RKO (cell line): ENCODE results near the gene CCDC136.
A peak's percentile ranks its signal among the peaks of the same experiment; 100 is the strongest.

ENCODE experiments used
- DNase-seq: peaks from one replicate; pipeline ENCODE4 v3.0.0-alpha.2; 2016; ENCODE audit warnings: low spot score

CCDC136 gene

GRCh38 chr7:128791121-128791971 is at the start of gene CCDC136:
Gene CCDC136, plus strand, starts transcription at chr7:128791968. Its CDS starts 444 bp downstream, at chr7:128792412.
- DNase-seq, result peak; percentile 81

DNA sequence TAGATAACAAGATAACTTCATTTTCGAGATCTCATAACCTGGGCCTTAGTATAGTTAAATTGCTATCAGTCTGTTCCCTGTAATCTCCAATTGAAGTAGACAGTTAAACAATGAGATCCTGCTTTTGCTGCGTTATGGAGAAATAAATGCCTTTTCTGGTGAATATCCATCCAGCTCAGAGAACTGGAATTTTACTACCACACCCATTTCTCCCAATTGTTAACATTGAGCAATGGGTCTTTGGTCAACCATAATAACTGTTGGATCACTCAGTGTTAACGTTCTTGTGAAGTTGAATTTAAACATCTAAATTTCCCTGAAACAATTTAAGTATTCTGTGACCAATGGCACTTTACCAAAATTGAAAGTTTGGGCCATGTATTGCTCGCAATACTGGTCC is 49.6 kb upstream of the CCDC136 start:
- DNase-seq, result no peak

DNA sequence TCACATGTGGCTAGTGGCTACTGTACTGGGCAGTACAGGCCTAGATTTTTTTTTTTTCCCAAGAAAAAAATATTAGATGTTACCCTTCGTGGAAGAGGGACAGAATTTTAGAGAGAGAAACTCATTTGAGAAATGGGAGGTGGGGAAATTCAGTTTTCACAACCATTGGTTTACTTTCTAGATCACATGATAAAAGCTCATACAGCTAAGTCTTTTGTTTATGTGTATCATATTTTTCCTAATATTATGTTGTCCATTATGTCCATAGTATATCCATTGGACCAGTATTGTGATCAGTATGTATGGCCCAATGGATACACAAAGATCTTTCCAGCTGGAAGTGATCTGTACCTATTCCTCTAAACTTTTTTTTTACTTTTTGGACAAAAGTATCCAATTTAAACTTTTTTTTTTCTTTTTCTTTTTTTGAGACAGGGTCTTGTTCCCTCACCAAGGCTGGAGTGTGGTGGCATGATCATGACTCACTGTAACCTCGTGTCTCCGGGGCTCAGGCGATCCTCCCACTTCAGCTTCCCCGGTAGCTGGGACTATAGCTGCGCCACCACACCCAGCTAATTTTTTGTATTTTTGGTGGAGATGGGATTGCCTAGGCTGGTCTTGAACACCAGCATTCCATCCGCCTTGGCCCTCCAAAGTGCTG is 48.5 kb upstream of the CCDC136 start:
- DNase-seq, result no peak

GRCh38 chr7:128744366-128744905 is 47.3 kb upstream of the CCDC136 start:
- no peak for DNase-seq

DNA sequence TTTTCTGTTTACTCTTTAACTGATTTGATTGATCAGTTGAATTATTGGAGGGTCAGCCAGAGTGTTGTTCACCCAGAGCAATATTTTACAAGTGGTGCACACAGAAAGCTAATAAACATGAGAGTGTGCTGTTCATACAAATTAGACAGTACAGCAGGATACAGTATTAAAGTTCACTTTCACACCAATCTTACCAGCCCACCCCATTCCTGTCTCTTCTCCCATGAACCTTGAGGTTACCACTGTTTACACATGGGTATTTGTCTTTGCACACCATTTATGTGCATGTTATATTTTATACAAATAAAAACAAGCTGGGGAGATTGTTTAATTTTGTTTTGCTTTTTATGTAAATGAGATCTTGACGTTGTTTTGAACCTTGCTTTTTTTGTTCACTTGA is 46.1 kb upstream of the CCDC136 start:
- no peak for DNase-seq

DNA sequence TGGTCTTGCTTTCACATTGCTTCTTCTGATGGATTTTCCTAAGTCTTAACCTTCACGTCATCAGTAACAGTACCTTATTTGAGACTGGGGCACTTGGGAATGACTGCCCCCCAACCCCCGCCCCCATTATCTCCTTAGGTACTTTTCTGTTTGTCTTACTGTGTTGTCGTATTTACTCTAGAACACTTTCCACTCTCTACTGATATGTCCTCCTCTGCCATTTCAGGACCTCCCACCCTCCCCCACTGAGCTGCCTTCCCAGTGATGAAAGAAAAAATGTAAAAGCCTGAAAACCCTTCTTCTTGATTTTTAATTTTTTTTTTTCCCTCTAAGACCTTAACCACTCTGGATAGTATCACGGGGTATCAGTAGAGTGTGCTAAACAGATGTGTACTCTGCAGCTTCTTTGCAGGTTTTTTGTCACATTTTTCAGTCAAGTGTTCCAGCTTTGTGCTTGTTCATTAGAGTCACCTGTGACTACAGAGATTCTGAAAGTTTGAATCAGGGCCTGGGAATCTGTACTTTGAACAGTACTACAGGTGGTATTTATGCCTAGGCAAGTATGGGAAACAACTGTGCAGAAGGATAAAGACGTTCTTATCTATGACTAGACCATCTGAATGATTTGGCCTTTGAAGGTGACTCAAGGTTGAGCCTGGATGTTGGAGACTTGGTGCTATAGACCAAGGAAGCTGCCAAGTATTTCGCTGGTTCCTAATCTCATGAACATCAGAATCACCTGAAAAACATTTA is 44.3 kb upstream of the CCDC136 start:
- no peak for DNase-seq

GRCh38 chr7:128752251-128752650 is 39.5 kb upstream of the CCDC136 start:
- no peak for DNase-seq

DNA sequence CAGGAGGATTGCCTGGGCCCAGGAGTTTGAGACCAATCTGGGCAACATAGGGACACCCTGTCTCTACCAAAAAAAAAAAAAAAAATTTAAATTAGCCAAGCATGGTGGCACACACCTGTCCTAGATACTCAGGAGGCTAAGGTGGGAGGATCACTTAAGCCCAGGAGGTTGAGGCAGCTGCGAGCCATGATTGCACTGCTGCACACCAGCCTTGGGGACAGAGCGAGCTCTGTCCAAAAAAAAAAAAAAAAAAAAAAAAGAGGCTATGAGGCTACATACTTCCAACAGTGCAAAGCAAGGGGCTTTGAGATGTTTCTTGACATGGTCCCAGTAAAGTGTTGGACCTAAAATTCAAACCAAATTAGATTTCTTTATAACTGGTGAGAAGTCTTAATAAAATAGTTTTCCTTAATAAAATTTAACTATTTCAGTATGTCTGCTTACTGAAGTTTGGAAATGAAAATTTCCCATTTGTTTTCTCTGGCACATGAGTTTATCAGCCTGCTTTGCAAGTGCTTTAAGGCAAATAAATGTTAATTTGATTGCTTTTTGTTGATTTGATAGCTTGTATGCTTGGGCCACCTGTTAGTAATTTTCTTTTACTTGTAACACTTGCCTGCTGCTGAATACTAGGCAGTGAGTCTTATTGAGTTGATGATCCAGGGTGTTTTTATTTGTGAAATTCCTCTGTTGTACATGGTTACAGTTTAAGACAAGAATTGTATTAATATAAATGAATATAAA is 36.5 kb upstream of the CCDC136 start:
- DNase-seq, result no peak

- peak; percentile 30 for DNase-seq
Observed at GRCh38 chr7:128755819-128756476, 35.8 kb upstream of the CCDC136 start.

- DNase-seq, result no peak
Observed at GRCh38 chr7:128757203-128757602, 34.6 kb upstream of the CCDC136 start.

DNA sequence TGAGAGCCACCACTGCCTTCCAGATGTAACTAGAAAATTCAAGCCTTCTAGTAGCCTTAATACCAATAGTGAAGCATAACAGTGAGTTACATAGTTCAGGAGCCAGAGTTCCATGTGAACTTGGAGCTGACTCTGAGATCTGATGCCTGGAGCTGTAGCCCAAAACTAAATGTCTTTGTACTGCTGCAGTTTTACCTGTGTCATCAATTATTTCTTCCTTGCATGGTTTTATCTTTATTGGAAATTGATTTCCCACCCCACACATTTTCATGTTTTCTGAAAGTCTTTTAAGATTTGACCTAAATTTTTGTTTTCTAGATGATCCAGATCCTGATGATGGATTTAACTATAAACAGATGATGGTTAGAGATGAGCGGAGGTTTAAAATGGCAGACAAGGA is 33.2 kb upstream of the CCDC136 start:
- no peak for DNase-seq

GRCh38 chr7:128759242-128759641 is 32.5 kb upstream of the CCDC136 start:
- peak; percentile 41 for DNase-seq

DNA sequence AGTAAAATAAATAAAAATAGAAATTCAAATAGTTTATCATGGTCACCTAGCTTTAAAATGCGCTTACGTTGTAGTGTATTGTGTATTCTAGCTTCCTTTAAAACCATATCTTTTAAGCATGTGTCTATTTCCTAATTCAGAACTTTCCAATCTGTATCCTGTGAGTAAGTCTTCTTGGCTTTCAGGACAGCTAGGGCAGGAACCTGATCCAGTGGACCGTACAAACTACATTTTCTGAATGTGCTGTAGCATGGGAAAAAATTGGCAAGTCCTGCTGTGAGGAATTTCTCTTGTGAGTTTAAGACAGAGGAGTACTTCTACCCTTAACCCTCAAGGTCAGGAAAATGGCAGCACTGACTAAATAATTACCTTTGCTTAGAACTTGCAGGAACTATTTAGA is 28.2 kb upstream of the CCDC136 start:
- DNase-seq, result no peak

DNA sequence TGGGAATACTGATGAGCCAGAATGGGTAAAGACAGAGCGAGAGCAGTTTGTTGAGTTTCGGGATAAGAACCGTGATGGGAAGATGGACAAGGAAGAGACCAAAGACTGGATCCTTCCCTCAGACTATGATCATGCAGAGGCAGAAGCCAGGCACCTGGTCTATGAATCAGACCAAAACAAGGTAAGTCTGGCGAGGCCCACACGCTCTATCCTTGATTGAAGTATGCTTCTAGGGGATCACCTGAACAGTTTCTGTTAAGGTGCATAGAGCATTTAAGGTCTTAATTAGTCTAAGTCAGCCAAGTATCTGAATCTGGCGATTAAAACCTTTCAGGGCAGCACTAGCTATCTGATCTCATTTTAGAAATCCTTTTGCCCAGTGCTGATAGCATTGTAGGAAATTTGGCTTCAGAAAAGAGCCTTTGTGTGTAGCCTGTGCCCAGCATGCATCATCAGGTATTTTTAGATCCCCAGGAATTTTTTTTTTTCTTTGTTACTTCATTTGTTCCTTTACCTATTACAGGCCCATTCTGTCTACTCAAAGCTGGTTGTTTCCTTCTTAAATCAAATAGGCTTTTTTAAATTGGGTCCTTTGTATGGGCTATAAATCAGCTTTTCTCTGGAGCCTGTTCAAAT is 24.2 kb upstream of the CCDC136 start:
- no peak for DNase-seq

- DNase-seq, result no peak
Observed at GRCh38 chr7:128770233-128770632, 21.5 kb upstream of the CCDC136 start.

- DNase-seq, result no peak
Observed at GRCh38 chr7:128773604-128774003, 18.2 kb upstream of the CCDC136 start.

DNA sequence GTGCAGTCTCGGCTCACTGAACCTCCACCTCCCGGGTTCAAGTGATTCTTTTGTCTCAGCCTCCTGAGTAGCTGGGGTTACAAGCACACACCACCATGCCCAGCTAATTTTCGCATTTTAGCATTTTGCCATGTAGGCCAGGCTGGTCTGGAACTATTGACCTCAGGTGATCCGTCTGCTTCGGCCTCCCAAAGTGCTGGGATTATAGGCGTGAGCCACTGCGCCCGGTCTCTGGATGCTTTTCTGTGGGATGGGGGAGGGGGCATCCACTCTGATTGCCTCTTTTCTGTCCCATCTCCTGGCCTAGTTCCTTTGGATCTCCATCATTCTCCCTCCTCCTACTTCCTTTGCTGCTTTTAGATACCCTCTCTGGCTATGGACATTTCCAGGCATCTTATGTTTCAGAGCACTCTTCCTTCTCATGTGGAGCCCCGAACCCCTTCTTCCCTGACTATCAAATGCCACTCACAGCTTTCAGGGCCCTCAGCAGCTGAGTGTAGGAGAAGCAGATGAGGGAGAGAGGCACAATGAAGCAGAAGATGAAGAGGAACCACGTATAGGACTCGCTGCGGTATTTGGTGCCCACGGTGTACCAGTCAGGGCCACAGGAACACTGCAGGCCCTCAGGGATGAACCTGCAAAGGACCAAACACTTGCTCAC is 17.6 kb upstream of the CCDC136 start:
- no peak for DNase-seq

GRCh38 chr7:128774921-128775320 is 16.8 kb upstream of the CCDC136 start:
- DNase-seq, result no peak

GRCh38 chr7:128775744-128776474 is 15.9 kb upstream of the CCDC136 start, which contains the start of gene OPN1SW:
Gene OPN1SW, minus strand, starts transcription at chr7:128775794. Its CDS starts 13 bp downstream, at chr7:128775781.
- DNase-seq, result no peak
